Measurements from ENCODE around the gene DLEC1.

Gene DLEC1

DNA sequence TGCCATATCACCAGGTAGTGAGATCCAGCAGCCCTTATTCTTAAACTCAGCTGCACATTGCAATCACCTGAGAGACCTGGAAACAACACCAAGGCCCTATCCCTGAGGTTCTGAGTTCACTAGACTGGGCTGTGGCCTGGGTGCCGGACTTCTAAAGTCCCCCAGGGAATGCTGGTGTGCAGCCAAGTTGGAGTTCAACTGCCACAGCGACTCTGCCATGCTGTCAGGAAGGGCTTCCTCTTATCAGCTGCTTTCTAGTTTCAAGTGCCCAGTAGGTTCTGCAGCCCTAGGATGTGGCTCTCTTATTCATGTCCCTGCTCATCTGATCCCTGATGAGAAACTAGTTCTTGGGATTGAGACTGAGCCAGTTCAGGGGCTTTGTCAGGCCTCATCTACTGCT lies 50.2 kb downstream of the DLEC1 start:
- TF ChIP-seq, protein P1, sequence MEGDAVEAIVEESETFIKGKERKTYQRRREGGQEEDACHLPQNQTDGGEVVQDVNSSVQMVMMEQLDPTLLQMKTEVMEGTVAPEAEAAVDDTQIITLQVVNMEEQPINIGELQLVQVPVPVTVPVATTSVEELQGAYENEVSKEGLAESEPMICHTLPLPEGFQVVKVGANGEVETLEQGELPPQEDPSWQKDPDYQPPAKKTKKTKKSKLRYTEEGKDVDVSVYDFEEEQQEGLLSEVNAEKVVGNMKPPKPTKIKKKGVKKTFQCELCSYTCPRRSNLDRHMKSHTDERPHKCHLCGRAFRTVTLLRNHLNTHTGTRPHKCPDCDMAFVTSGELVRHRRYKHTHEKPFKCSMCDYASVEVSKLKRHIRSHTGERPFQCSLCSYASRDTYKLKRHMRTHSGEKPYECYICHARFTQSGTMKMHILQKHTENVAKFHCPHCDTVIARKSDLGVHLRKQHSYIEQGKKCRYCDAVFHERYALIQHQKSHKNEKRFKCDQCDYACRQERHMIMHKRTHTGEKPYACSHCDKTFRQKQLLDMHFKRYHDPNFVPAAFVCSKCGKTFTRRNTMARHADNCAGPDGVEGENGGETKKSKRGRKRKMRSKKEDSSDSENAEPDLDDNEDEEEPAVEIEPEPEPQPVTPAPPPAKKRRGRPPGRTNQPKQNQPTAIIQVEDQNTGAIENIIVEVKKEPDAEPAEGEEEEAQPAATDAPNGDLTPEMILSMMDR (conservative IDR thresholded peaks at IDR 0.05; ENCODE audit: low read depth, low read length), result no peak
- Histone ChIP-seq H4K20me1 (ENCODE audit: insufficient read depth) (no peaks in the 10 kb centered on the region), H3K36me3 (ENCODE audit: insufficient read depth) (no peaks in the 10 kb centered on the region), H3K27me3 (ENCODE audit: insufficient read depth, low read depth) (no peaks in the 10 kb centered on the region), H3K79me2 (ENCODE audit: insufficient read depth, low read depth) (no peaks in the 10 kb centered on the region), H3K27ac (no peak overlapping the region), H3K4me3 (IDR thresholded peaks at IDR 0.05; ENCODE audit: insufficient read depth, low read depth, low read length) (no peak overlapping the region), H3K9ac (no peak overlapping the region), H2AFZ (ENCODE audit: low read depth) (no peak overlapping the region), H3K4me1 (ENCODE audit: low read depth, poor library complexity, severe bottlenecking) (peaks cover 9% of the 10 kb centered on the region), H3K4me2 (no peak overlapping the region)

DNA sequence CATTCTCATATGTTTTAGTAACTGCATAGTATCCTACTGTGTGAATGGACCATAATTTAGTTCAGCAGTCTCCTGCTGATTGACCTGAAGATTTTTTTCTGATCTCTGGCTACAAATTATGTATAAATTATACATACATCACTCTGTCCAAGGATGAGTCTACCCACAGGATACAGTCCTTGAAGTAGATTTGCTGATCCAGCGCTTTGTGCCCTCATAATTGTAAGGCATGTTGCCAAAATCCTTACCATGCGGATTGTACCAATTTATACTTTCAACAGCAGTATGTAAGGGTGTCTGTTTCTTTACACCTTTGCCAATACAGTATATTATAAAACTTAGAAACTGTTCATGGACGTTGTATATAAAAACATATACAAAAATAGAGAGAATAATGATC lies 51.4 kb downstream of the DLEC1 start:
- no peaks in the 10 kb centered on the region for H3K79me2 ChIP-seq (ENCODE audit: insufficient read depth, low read depth)
- no peak overlapping the region for H3K4me2 ChIP-seq
- TF ChIP-seq, protein P1 (conservative IDR thresholded peaks at IDR 0.05; ENCODE audit: low read depth, low read length), result no peak

DNA sequence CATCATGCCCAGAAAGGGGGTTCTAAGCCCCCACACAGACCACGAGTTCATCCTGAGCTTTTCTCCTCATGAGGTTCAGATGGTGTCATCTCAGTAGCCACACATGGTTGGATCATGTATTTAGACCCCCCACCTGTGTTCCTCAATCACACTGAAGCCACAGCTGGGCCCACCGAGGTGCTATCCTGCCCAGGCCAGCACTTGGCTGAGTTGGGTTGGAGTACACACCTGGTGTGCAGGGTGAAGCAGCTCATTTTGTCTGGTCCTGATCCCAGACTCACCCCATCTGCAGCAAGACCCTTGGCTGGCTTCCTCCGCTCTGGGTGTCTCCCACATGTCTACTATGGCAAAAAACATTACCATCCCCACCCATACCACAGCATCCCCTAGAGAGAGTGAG lies 56.0 kb downstream of the DLEC1 start:
- Histone ChIP-seq H3K79me2 (ENCODE audit: insufficient read depth, low read depth) (no peaks in the 10 kb centered on the region), H2AFZ (ENCODE audit: low read depth) (no peak overlapping the region), H3K27ac (no peak overlapping the region), H4K20me1 (ENCODE audit: insufficient read depth) (no peaks in the 10 kb centered on the region), H3K9ac (no peak overlapping the region), H3K4me3 (IDR thresholded peaks at IDR 0.05; ENCODE audit: insufficient read depth, low read depth, low read length) (no peak overlapping the region), H3K36me3 (ENCODE audit: insufficient read depth) (no peaks in the 10 kb centered on the region), H3K4me1 (ENCODE audit: low read depth, poor library complexity, severe bottlenecking) (no peaks in the 10 kb centered on the region), H3K27me3 (ENCODE audit: insufficient read depth, low read depth) (no peaks in the 10 kb centered on the region), H3K4me2 (no peak overlapping the region)
- TF ChIP-seq, protein P1 (conservative IDR thresholded peaks at IDR 0.05; ENCODE audit: low read depth, low read length), result no peak

More for the DNA sequence above, 51.4 kb downstream of the DLEC1 start:
- no peaks in the 10 kb centered on the region for H4K20me1 ChIP-seq (ENCODE audit: insufficient read depth)
- H3K36me3 ChIP-seq (ENCODE audit: insufficient read depth), result no peaks in the 10 kb centered on the region
- H3K27me3 ChIP-seq (ENCODE audit: insufficient read depth, low read depth), result no peaks in the 10 kb centered on the region
- H3K4me1 ChIP-seq (ENCODE audit: low read depth, poor library complexity, severe bottlenecking), result peaks cover 9% of the 10 kb centered on the region
- H2AFZ ChIP-seq (ENCODE audit: low read depth), result no peak overlapping the region
- H3K9ac ChIP-seq, result no peak overlapping the region
- H3K4me3 ChIP-seq (IDR thresholded peaks at IDR 0.05; ENCODE audit: insufficient read depth, low read depth, low read length), result no peak overlapping the region
- H3K27ac ChIP-seq, result no peak overlapping the region

DNA sequence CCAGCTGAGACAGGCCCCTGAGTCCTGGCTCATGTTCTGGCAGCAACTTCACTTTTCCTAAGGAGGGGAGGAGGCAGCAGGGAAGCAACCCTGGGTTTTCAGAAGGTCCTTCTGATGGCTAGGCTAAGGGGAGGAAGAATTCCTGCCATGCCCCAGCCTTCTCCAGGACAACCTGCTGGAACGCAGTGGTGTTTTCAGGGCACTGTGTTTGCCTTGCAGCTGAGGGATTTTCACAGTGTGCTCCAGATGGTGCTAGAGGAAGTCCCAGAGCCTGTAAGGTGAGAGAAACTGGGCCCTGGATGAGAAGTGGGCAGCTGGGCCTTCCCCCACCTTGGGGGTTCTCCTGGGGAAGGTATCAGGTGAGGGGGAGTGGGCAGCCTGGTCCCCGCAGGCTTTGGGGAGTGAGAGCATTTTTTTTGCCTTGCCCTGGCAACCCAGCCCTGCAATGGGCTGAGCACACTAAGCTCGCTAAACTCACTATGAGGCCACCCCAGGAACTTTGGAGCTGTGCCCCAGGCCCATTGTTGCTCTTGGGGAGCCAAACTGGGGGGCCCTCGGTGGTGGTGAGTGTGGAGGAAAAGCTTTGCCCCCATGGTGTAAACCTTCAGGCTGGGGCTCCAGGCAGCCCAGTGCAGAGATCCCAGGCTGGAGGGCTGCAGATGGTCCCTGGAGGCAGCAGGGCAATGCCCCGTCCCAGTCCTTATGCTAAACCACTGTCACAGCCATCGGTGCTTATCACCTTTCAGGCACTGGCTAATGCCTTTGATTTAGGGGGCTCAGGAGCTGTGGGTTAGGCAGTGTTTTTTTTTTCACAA lies 56.9 kb downstream of the DLEC1 start:
- H4K20me1 ChIP-seq (ENCODE audit: insufficient read depth), result no peaks in the 10 kb centered on the region
- H3K9ac ChIP-seq, result no peak overlapping the region
- H3K4me1 ChIP-seq (ENCODE audit: low read depth, poor library complexity, severe bottlenecking), result no peaks in the 10 kb centered on the region
- no peaks in the 10 kb centered on the region for H3K27me3 ChIP-seq (ENCODE audit: insufficient read depth, low read depth)
- TF ChIP-seq, protein P1 (conservative IDR thresholded peaks at IDR 0.05; ENCODE audit: low read depth, low read length), result no peak
- H3K79me2 ChIP-seq (ENCODE audit: insufficient read depth, low read depth), result no peaks in the 10 kb centered on the region
- H3K4me3 ChIP-seq (IDR thresholded peaks at IDR 0.05; ENCODE audit: insufficient read depth, low read depth, low read length), result no peak overlapping the region
- no peaks in the 10 kb centered on the region for H3K36me3 ChIP-seq (ENCODE audit: insufficient read depth)
- H3K27ac ChIP-seq, result no peak overlapping the region
- no peak overlapping the region for H2AFZ ChIP-seq (ENCODE audit: low read depth)
- no peak overlapping the region for H3K4me2 ChIP-seq

Data from KMS-11 (cell line).